CD8-positive, alpha-beta memory T cell (primary cell): ENCODE results near the gene POLL. TPM values are rescaled to one million over a fixed set of nuclear protein-coding genes. Genes with fewer than 3 reads are reported as not detected.
A peak's percentile ranks its signal among the peaks of the same experiment; 100 is the strongest.
"Not testable (repeated sequence)": the region's sequence is repeated elsewhere in the genome, so short reads cannot be mapped to it uniquely, and the experiment has no call there.

Source experiments
- CTCF ChIA-PET: fragments of 350-600 bp; sonication (Branson Sonifier 250); formaldehyde crosslinking; loops from one replicate; lab custom pipeline; 2021; ENCODE audit warnings: antibody characterized with exemption; lab: Charles Lee
- POLR2A ChIA-PET: fragments of 350-600 bp; sonication (Branson Sonifier 250); formaldehyde crosslinking; loops from one replicate; lab custom pipeline; 2021; ENCODE audit warnings: antibody characterized with exemption; lab: Charles Lee
- DNase-seq, 5 donors: peaks; one replicate each; pipeline versions ENCODE4 v3.0.0 to v3.0.0-alpha.2; 2020 to 2022; ENCODE audit warnings: mixed read lengths in 1 of 5
- H3K27ac ChIP-seq: one replicate; pipeline ENCODE4 v1.7.0; 2013; ENCODE audit warnings: low read depth, mild to moderate bottlenecking, low read length, moderate library complexity
- H3K27me3 ChIP-seq: 2 replicates; pipeline ENCODE4 v1.7.0; 2013; ENCODE audit warnings: low read length, mild to moderate bottlenecking; ENCODE audit not compliant: insufficient read depth, poor library complexity, severe bottlenecking
- H3K36me3 ChIP-seq: 2 replicates; pipeline ENCODE4 v1.7.0; 2013; ENCODE audit warnings: mild to moderate bottlenecking, low read length, moderate library complexity; ENCODE audit not compliant: insufficient read depth
- H3K4me1 ChIP-seq: 2 replicates; pipeline ENCODE4 v1.7.0; 2013; ENCODE audit warnings: mild to moderate bottlenecking, low read length, moderate library complexity; ENCODE audit not compliant: insufficient read depth
- H3K4me3 ChIP-seq: 2 replicates; pipeline ENCODE4 v1.7.0; 2013; ENCODE audit warnings: mild to moderate bottlenecking, low read length
- H3K9me3 ChIP-seq: 2 replicates; pipeline ENCODE4 v1.7.0; 2013; ENCODE audit warnings: mild to moderate bottlenecking, low read length
- H3K27ac Mint-ChIP-seq, 8 donors: one replicate each; pipeline ENCODE4 v1.8.0; 2020 to 2021; ENCODE audit warnings: mixed read lengths in 8 of 8, mild to moderate bottlenecking in 6 of 8, inconsistent platforms in 3 of 8, moderate library complexity in 3 of 8
- H3K27me3 Mint-ChIP-seq, 2 donors: one replicate each; pipeline ENCODE4 v1.8.0; 2020 to 2021; ENCODE audit warnings: mixed read lengths in 2 of 2, mild to moderate bottlenecking in 1 of 2, moderate library complexity in 1 of 2
- H3K36me3 Mint-ChIP-seq, 3 donors: one replicate each; pipeline ENCODE4 v1.8.0; 2020 to 2021; ENCODE audit warnings: mixed read lengths in 3 of 3, inconsistent platforms in 1 of 3, mild to moderate bottlenecking in 1 of 3
- H3K4me1 Mint-ChIP-seq, 3 donors: one replicate each; pipeline ENCODE4 v1.8.0; 2020 to 2021; ENCODE audit warnings: mixed read lengths in 3 of 3, inconsistent platforms in 1 of 3, mild to moderate bottlenecking in 1 of 3
- H3K4me3 Mint-ChIP-seq, 7 donors: one replicate each; pipeline ENCODE4 v1.8.0; 2020 to 2021; ENCODE audit warnings: mixed read lengths in 7 of 7, mild to moderate bottlenecking in 6 of 7, moderate library complexity in 4 of 7, inconsistent platforms in 2 of 7
- H3K9me3 Mint-ChIP-seq, 5 donors: one replicate each; pipeline ENCODE4 v1.8.0; 2020 to 2022; ENCODE audit warnings: mixed read lengths in 5 of 5, mild to moderate bottlenecking in 3 of 5, moderate library complexity in 2 of 5, inconsistent platforms in 1 of 5
- polyA plus RNA-seq: library from polyadenylated mRNA; unstranded; fragments of 300-500 nt; fragmentation: Illumina TruSeq; gene quantifications from one replicate; pipeline ENCODE4 v1.2.3, GENCODE V29; 2021
- total RNA-seq, 2 experiments: library from RNA; stranded (reverse); gene quantifications; one replicate each; pipeline ENCODE4 v1.2.3, GENCODE V29; 2021

Gene POLL
- total and polyA plus RNA-seq, 3 experiments from 2014 or later, result 15.9 to 32.6 (median 30.9) TPM

- peak; percentile 14 to 60 (median 29) for DNase-seq
- Mint-ChIP-seq H3K4me1 (no peaks in the 10 kb centered on the region), H3K36me3 (peaks cover 0 to 37% (median 3%) of the 10 kb centered on the region in 3 donors), H3K27ac (peak overlapping the region in 3 of 8 donors; percentile 21 to 42 (median 22)), H3K4me3 (no peak overlapping the region), H3K9me3 (no peaks in the 10 kb centered on the region), H3K27me3 (peaks cover 0 to 3% of the 10 kb centered on the region in 2 donors)
- Histone ChIP-seq H3K4me3 (no peak overlapping the region), H3K27ac (no peak overlapping the region), H3K9me3 (no peaks in the 10 kb centered on the region), H3K27me3 (no peaks in the 10 kb centered on the region), H3K36me3 (no peaks in the 10 kb centered on the region), H3K4me1 (no peaks in the 10 kb centered on the region)
- ChIA-PET POLR2A (interaction anchor here (0.7 kb wide), 1 partner anchor 388 kb away, joined by 4 read pairs; no protein-coding TSS in a partner anchor), CTCF (interaction anchor here (0.9 to 3.8 kb wide), 7 partner anchors 8 to 179 kb away, joined by 3 to 14 read pairs (median 3); partner anchors contain the start of genes DPCD and POLL)
Observed at GRCh38 chr10:101602761-101603398, 14.8 kb upstream of the POLL start.

- no peaks in the 10 kb centered on the region for H3K4me1 ChIP-seq
- POLR2A ChIA-PET, result no interaction called here
Observed at GRCh38 chr10:101601541-101601940, 13.5 kb upstream of the POLL start.

GRCh38 chr10:101597091-101597900 lies 9.2 kb upstream of the POLL start:
- H3K27me3 ChIP-seq, result peaks cover 5% of the 10 kb centered on the region
- H3K4me3 ChIP-seq, result no peak overlapping the region
- Mint-ChIP-seq H3K4me1 (no peaks in the 10 kb centered on the region), H3K4me3 (no peak overlapping the region), H3K9me3 (no peaks in the 10 kb centered on the region), H3K27me3 (no peaks in the 10 kb centered on the region), H3K27ac (no peak overlapping the region), H3K36me3 (peaks cover 0 to 1% (median 0%) of the 10 kb centered on the region in 3 donors)
- CTCF ChIA-PET, result interaction anchor here (1.5 kb wide), 1 partner anchor 9 kb away, joined by 3 read pairs; the partner anchor contains the start of genes DPCD and POLL
- POLR2A ChIA-PET, result no interaction called here
- H3K4me1 ChIP-seq, result no peaks in the 10 kb centered on the region
- no peaks in the 10 kb centered on the region for H3K9me3 ChIP-seq
- no peaks in the 10 kb centered on the region for H3K36me3 ChIP-seq
- no peak for DNase-seq
- H3K27ac ChIP-seq, result no peak overlapping the region

More at GRCh38 chr10:101601541-101601940, 13.5 kb upstream of the POLL start:
- Mint-ChIP-seq H3K4me1 (no peaks in the 10 kb centered on the region), H3K27me3 (peaks cover 0 to 3% of the 10 kb centered on the region in 2 donors), H3K36me3 (peaks cover 0 to 26% (median 3%) of the 10 kb centered on the region in 3 donors), H3K4me3 (no peak overlapping the region), H3K27ac (peak overlapping the region in 1 of 8 donors; percentile 11), H3K9me3 (no peaks in the 10 kb centered on the region)
- DNase-seq, result no peak
- Histone ChIP-seq H3K9me3 (no peaks in the 10 kb centered on the region), H3K4me3 (no peak overlapping the region), H3K27me3 (no peaks in the 10 kb centered on the region), H3K27ac (no peak overlapping the region), H3K36me3 (no peaks in the 10 kb centered on the region)
- CTCF ChIA-PET, result interaction anchor here (1.3 to 3.8 kb wide), 2 partner anchors 21 to 180 kb away, joined by 3 to 14 read pairs; no protein-coding TSS in a partner anchor

GRCh38 chr10:101595591-101596433 lies 7.8 kb upstream of the POLL start:
- Histone ChIP-seq H3K9me3 (no peaks in the 10 kb centered on the region), H3K4me1 (no peaks in the 10 kb centered on the region), H3K36me3 (no peaks in the 10 kb centered on the region), H3K27me3 (peaks cover 5% of the 10 kb centered on the region), H3K4me3 (no peak overlapping the region), H3K27ac (no peak overlapping the region)
- no peak for DNase-seq
- no peaks in the 10 kb centered on the region for H3K27me3 Mint-ChIP-seq
- H3K9me3 Mint-ChIP-seq, result no peaks in the 10 kb centered on the region
- no peaks in the 10 kb centered on the region for H3K4me1 Mint-ChIP-seq
- H3K4me3 Mint-ChIP-seq, result no peak overlapping the region
- peak overlapping the region in 1 of 8 donors; percentile 33 for H3K27ac Mint-ChIP-seq
- POLR2A ChIA-PET, result no interaction called here
- CTCF ChIA-PET, result interaction anchor here (1.5 to 1.9 kb wide), 2 partner anchors 8 kb away, joined by 3 to 4 read pairs; partner anchors contain the start of genes DPCD and POLL
- H3K36me3 Mint-ChIP-seq, result peaks cover 0 to 1% (median 0%) of the 10 kb centered on the region in 3 donors

- H3K9me3 ChIP-seq, CTCF ChIA-PET, H3K27ac Mint-ChIP-seq, H3K4me1 Mint-ChIP-seq, H3K9me3 Mint-ChIP-seq, DNase-seq, POLR2A ChIA-PET, H3K27ac ChIP-seq, H3K4me3 ChIP-seq, H3K27me3 ChIP-seq, H3K27me3 Mint-ChIP-seq, H3K4me1 ChIP-seq, H3K36me3 ChIP-seq, H3K36me3 Mint-ChIP-seq: not testable (repeated sequence)
- peak overlapping the region in 1 of 7 donors; percentile 20 for H3K4me3 Mint-ChIP-seq
Observed at GRCh38 chr10:101593331-101593730, 5.3 kb upstream of the POLL start.

- H3K27me3 ChIP-seq, result peaks cover 5% of the 10 kb centered on the region
- peaks cover 16% of the 10 kb centered on the region for H3K4me1 ChIP-seq
- ChIA-PET CTCF (interaction anchor here (2.1 kb wide), 1 partner anchor 375 kb away, joined by 8 read pairs; no protein-coding TSS in a partner anchor), POLR2A (no interaction called here)
- no peaks in the 10 kb centered on the region for H3K9me3 ChIP-seq
- Mint-ChIP-seq H3K27me3 (no peaks in the 10 kb centered on the region), H3K36me3 (peaks cover 0 to 25% (median 4%) of the 10 kb centered on the region in 3 donors), H3K27ac (peak overlapping the region in 4 of 8 donors; percentile 12 to 89 (median 49)), H3K9me3 (no peaks in the 10 kb centered on the region), H3K4me1 (peaks cover 27 to 31% (median 28%) of the 10 kb centered on the region in 3 donors), H3K4me3 (peak overlapping the region; percentile 56 to 97 (median 94))
- DNase-seq, result no peak
- no peak overlapping the region for H3K27ac ChIP-seq
- no peaks in the 10 kb centered on the region for H3K36me3 ChIP-seq
- peak overlapping the region; percentile 95 for H3K4me3 ChIP-seq
Observed at GRCh38 chr10:101588879-101589278, 822 bp upstream of the POLL start.

- H3K4me3 Mint-ChIP-seq, result peak overlapping the region in 6 of 7 donors; percentile 25 to 95 (median 57)
- Histone ChIP-seq H3K4me3 (no peak overlapping the region), H3K9me3 (no peaks in the 10 kb centered on the region), H3K27ac (no peak overlapping the region), H3K36me3 (peaks cover 13% of the 10 kb centered on the region), H3K4me1 (peaks cover 16% of the 10 kb centered on the region), H3K27me3 (no peaks in the 10 kb centered on the region)
- peaks cover 0 to 52% (median 4%) of the 10 kb centered on the region in 3 donors for H3K36me3 Mint-ChIP-seq
- H3K4me1 Mint-ChIP-seq, result peaks cover 27 to 35% (median 28%) of the 10 kb centered on the region in 3 donors
- no peaks in the 10 kb centered on the region for H3K9me3 Mint-ChIP-seq
- no peaks in the 10 kb centered on the region for H3K27me3 Mint-ChIP-seq
- peak overlapping the region in 1 of 8 donors; percentile 25 for H3K27ac Mint-ChIP-seq
- no peak for DNase-seq
- POLR2A ChIA-PET, result no interaction called here
- CTCF ChIA-PET, result interaction anchor here (3.0 kb wide), 1 partner anchor 15 kb away, joined by 22 read pairs; no protein-coding TSS in a partner anchor
Observed at GRCh38 chr10:101585841-101586240, 2.2 kb downstream of the POLL start.
